Gastroesophageal sphincter (tissue), 3 donors: Measurements from ENCODE around the gene AKR1C3.

Experiments used
- CTCF ChIP-seq, 4 experiments: fragments of 200-600 bp in 2 of 4; fragments of 450-650 bp in 2 of 4; sonication (generic) in 1 of 4; IDR thresholded peaks; one replicate each; pipeline ENCODE4 v1.5.1; 2017 to 2019; ENCODE audit warnings: antibody characterized with exemption in 4 of 4, mild to moderate bottlenecking in 2 of 4, moderate library complexity in 2 of 4
- POLR2A ChIP-seq, 2 donors: fragments of 450-650 bp; IDR thresholded peaks; one replicate each; pipeline ENCODE4 v1.6.1; 2017; ENCODE audit warnings: antibody characterized with exemption in 2 of 2, mild to moderate bottlenecking in 2 of 2, moderate library complexity in 1 of 2
- POLR2AphosphoS5 ChIP-seq: sonication (generic); formaldehyde crosslinking; IDR thresholded peaks from one replicate; pipeline ENCODE4 v1.6.1; 2017; ENCODE audit warnings: antibody characterized with exemption

DNA sequence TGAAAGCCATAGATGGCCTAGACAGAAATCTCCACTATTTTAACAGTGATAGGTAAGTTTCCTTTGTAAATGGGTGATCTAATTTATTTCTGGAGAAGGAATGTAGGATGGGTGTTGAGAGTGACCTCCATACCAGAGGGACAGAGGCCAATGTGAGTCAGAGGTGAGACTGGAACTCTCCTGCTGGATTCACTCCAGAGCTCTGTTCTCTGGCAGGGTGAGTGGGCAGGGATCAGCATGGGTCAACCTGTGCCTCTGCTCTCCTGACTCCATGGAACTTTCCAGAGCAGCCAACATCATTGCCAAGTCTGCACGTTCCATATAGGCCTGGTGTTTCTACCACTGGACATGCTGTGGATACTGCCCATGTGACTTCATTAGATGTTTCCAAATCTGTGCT lies 11.4 kb downstream of the AKR1C3 start:
- no peak for TF ChIP-seq CTCF (IDR thresholded peaks at IDR 0.05)
- no peak for TF ChIP-seq POLR2AphosphoS5
- TF ChIP-seq POLR2A (IDR thresholded peaks at IDR 0.05), result no peak
